Calu3 (cell line): ENCODE data around the gene LSM2. TPM values are rescaled to one million over a fixed set of nuclear protein-coding genes. Genes with fewer than 3 reads are reported as not detected.

Experiments used
- BruUV-seq: library from RNA; stranded (reverse); fragments of 400-500 nt; replicated peaks from 2 replicates; lab custom pipeline; 2021; lab: Mats Ljungman, UMichigan
- CTCF ChIA-PET: fragments of 300-600 bp; sonication (Branson Sonifier 250); formaldehyde crosslinking; loops from one replicate; lab custom pipeline; 2022; ENCODE audit warnings: antibody characterized with exemption; lab: Charles Lee
- DNase-seq: peaks from one replicate; pipeline ENCODE4 v3.0.0; 2022
- H3K27ac Mint-ChIP-seq: one replicate; pipeline ENCODE4 v1.8.0; 2022; ENCODE audit warnings: mixed read lengths; ENCODE audit not compliant: unreplicated experiment
- H3K27me3 Mint-ChIP-seq: one replicate; pipeline ENCODE4 v1.8.0; 2022; ENCODE audit warnings: mixed read lengths; ENCODE audit not compliant: unreplicated experiment
- H3K36me3 Mint-ChIP-seq: one replicate; pipeline ENCODE4 v1.8.0; 2022; ENCODE audit warnings: mild to moderate bottlenecking, moderate library complexity, mixed read lengths; ENCODE audit not compliant: insufficient read depth, unreplicated experiment
- H3K4me1 Mint-ChIP-seq: one replicate; pipeline ENCODE4 v1.8.0; 2022; ENCODE audit warnings: mild to moderate bottlenecking, low read depth, mixed read lengths; ENCODE audit not compliant: unreplicated experiment
- H3K4me3 Mint-ChIP-seq: one replicate; pipeline ENCODE4 v1.8.0; 2022; ENCODE audit warnings: mild to moderate bottlenecking, low read depth, moderate library complexity, mixed read lengths; ENCODE audit not compliant: unreplicated experiment
- H3K9me3 Mint-ChIP-seq: one replicate; pipeline ENCODE4 v1.8.0; 2022; ENCODE audit warnings: low read depth, mixed read lengths; ENCODE audit not compliant: unreplicated experiment
- CTCF ChIP-seq: fragments of 200-600 bp; IDR thresholded peaks from one replicate; pipeline ENCODE4 v1.8.0; 2022; ENCODE audit warnings: antibody characterized with exemption; ENCODE audit not compliant: unreplicated experiment
- intact Hi-C: fragments of 100-400 bp; cut with micrococcal nuclease; formaldehyde crosslinking; loops from one replicate; pipeline ENCODE4 v1.10.0; 2022; ENCODE audit not compliant: unreplicated experiment
- total RNA-seq: library from RNA; stranded (reverse); gene quantifications from 2 replicates; pipeline ENCODE4 v1.2.3, GENCODE V29; 2022

The LSM2 gene
- total RNA-seq, 1 experiment from 2014 or later, result 144 TPM

- H3K4me3 Mint-ChIP-seq, result no peak overlapping the region
- H3K27me3 Mint-ChIP-seq, result no peaks in the 10 kb centered on the region
- BruUV-seq, result no TSS peak
- CTCF ChIA-PET, result interaction anchor here (0.6 to 1.0 kb wide), 2 partner anchors 9 to 132 kb away, joined by 3 to 4 read pairs; partner anchors contain the start of gene BAG6
- H3K9me3 Mint-ChIP-seq, result no peaks in the 10 kb centered on the region
- no peak for DNase-seq
- H3K27ac Mint-ChIP-seq, result peak overlapping the region; percentile 76
- no peaks in the 10 kb centered on the region for H3K4me1 Mint-ChIP-seq
- intact Hi-C loops, result no loop called here
- H3K36me3 Mint-ChIP-seq, result peaks cover 96% of the 10 kb centered on the region
- TF ChIP-seq CTCF, result no peak
These were observed 22.5 kb downstream of the LSM2 start for GRCh38 chr6:31784098-31784925.

DNA sequence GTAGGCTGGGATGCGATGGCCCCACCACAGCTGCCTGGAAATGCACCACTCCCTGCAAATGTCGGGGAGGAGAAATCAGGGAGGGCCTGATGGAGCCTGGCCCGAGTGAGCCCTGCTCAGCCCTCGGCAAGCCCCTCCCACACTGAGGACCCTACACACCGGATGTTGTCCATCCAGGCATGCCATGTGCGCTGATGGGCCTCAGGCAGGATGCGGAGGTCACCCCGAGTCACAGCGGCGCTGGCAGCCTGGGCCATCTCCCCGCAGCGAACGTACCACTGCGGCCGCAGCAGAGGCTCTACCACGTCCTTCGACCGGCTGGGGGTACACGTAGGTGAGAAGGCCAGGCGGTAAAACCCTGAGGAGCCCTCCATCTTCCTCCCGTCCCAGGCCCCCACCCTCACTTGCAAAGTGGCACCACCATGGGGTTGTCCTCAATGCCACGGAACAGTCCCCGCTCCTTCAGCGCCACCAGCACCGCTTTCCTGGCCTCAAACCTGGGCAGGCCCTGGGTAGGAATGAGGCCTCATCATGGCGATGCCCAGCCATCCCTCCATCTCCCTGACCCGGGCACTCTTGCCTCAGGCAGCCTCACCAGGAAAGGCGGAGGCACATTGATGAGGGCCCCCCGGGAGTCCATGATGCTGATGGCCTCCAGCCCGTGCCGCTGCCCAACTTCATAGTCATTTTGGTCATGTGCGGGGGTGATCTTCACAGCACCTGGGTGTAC is 24.5 kb downstream of the LSM2 start:
- H3K4me1 Mint-ChIP-seq, result peaks cover 8% of the 10 kb centered on the region
- TF ChIP-seq CTCF, result no peak
- BruUV-seq, result TSS peak; percentile 4
- no peaks in the 10 kb centered on the region for H3K27me3 Mint-ChIP-seq
- H3K9me3 Mint-ChIP-seq, result no peaks in the 10 kb centered on the region
- peak overlapping the region; percentile 47 for H3K27ac Mint-ChIP-seq
- H3K36me3 Mint-ChIP-seq, result peaks cover 99% of the 10 kb centered on the region
- intact Hi-C loops, result no loop called here
- CTCF ChIA-PET, result no interaction called here
- H3K4me3 Mint-ChIP-seq, result no peak overlapping the region
- DNase-seq, result no peak

GRCh38 chr6:31781244-31782125 is 25.3 kb downstream of the LSM2 start:
- intact Hi-C loops, result no loop called here
- Mint-ChIP-seq H3K27ac (peak overlapping the region; percentile 15), H3K27me3 (no peaks in the 10 kb centered on the region), H3K4me3 (no peak overlapping the region), H3K9me3 (no peaks in the 10 kb centered on the region), H3K36me3 (peaks cover 99% of the 10 kb centered on the region), H3K4me1 (peaks cover 15% of the 10 kb centered on the region)
- CTCF ChIA-PET, result no interaction called here
- no peak for TF ChIP-seq CTCF
- no peak for DNase-seq
- BruUV-seq, result no TSS peak
